ENCODE results near the gene MIA.
"Not testable (repeated sequence)": the region's sequence is repeated elsewhere in the genome, so short reads cannot be mapped to it uniquely, and the experiment has no call there.

MIA gene

GRCh38 chr19:40822704-40823553, 47.6 kb downstream of the MIA start:
- DNase-seq (ENCODE audit: low spot score): not testable (repeated sequence)

- DNase-seq (ENCODE audit: low spot score): not testable (repeated sequence)
Measured at GRCh38 chr19:40824916-40825315, 49.6 kb downstream of the MIA start.

- DNase-seq (ENCODE audit: low spot score): not testable (repeated sequence)
Measured at GRCh38 chr19:40825460-40826095, 50.3 kb downstream of the MIA start.

GRCh38 chr19:40826312-40826698, 51.0 kb downstream of the MIA start:
- DNase-seq (ENCODE audit: low spot score): not testable (repeated sequence)

GRCh38 chr19:40826699-40827385, 51.5 kb downstream of the MIA start:
- not testable (repeated sequence) for DNase-seq (ENCODE audit: low spot score)

Measured in hematopoietic multipotent progenitor cell treated with erythropoietin and hydrocortisone succinate and interleukin-3 and kit ligand, for 15 days (in vitro differentiated cells).